Activated naive CD4-positive, alpha-beta T cell treated with anti-CD3 and anti-CD28 coated beads, Interleukin-2, amount 50 U/mL, for 16 hours (primary cell): Measurements from ENCODE around the gene CAMK2A.

Source experiments
- DNase-seq: peaks from one replicate; pipeline ENCODE4 v3.0.0-alpha.2; 2020

Gene CAMK2A

GRCh38 chr5:150289551-150290390 lies at the start of gene CAMK2A:
CAMK2A (minus strand) TSS chr5:150289773; CDS start chr5:150289625, 148 bp downstream.
- no peak for DNase-seq

DNA sequence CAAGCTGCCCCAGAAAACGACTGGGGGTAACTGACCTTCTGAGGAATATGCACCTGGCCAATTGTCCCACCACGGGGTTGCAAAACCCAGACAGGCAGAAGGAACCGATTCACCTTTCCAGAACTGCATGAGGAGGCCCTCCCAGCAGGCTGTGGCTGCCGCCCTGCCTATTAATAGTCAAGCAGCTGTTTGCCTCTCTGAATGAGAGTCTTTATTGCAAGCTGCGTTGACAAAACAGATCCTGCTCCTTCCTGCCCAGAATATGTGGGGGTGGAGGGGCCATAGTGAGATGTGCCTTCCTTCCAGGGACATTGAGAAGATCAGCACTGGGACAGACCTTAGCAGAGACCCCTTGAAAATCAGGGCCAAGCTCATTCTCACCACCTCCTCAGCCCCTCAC lies 49.6 kb upstream of the CAMK2A start:
- no peak for DNase-seq

GRCh38 chr5:150338546-150338945 lies 49.0 kb upstream of the CAMK2A start:
- no peak for DNase-seq

GRCh38 chr5:150335778-150336177 lies 46.2 kb upstream of the CAMK2A start:
- DNase-seq, result no peak

DNA sequence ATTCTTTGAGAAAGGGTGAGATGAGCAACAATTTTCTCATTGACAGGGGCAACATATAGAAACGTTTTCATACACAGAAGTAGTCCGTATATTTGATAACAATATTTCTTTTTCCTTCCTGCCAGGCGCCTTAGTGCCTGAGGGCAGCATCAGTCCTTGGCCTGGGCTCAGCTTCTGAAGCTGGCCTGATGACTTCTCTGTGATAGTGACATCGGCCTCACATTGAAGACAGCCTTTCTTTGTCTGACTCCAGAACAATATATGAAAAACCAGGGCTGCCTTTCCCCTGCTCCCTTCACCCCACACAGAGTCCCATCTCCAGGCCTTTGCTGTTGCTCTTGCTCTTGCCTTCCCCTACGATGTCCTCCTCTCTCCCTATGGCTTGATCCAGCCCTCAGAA lies 43.8 kb upstream of the CAMK2A start:
- no peak for DNase-seq

- DNase-seq, result no peak
These were observed 40.6 kb upstream of the CAMK2A start for GRCh38 chr5:150329881-150330876.

DNA sequence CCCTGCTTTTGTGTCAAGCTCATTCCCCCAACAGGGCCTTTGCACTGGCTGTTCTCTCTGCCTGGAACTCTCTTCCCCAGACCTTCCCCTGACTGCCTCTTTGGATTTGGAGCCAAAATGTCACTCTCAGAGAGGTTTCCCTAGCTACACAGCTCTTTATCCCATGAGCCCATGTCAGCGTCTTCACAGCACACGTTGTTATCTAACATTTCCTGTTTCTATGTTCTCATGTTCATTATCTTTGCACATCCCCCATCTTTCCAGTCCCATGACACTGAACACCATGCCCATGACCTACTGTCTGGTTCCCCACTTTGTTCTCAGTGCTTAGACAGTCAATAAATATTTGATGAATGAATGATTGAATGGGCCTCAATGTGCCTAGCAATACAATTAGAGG lies 39.5 kb upstream of the CAMK2A start:
- no peak for DNase-seq

- DNase-seq, result no peak
These were observed 38.9 kb upstream of the CAMK2A start for GRCh38 chr5:150328515-150328914.

DNA sequence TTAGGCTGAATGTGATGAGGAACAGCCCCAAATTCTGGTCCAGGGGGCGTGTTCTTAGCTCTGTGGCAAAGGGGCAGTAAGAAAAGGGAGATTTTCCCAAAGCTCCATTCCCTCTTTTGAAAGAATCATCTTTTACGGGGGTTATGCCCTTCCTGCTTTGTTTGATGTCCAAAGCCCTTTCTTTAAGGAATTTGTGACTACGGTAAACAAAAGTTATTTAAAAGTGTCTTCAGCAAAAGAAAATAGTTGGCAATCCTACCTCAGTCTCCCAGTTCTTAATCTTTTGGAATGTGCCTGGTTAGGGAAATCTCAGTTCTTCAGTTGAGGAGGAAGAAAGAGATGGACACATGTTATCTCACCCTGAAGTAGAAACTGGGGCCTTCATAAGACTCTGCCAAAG lies 37.6 kb upstream of the CAMK2A start:
- no peak for DNase-seq

- no peak for DNase-seq
These were observed 37.1 kb upstream of the CAMK2A start for GRCh38 chr5:150326707-150327106.

GRCh38 chr5:150325426-150325825 lies 35.9 kb upstream of the CAMK2A start:
- no peak for DNase-seq

- DNase-seq, result no peak
These were observed 34.2 kb upstream of the CAMK2A start for GRCh38 chr5:150323819-150324218.

DNA sequence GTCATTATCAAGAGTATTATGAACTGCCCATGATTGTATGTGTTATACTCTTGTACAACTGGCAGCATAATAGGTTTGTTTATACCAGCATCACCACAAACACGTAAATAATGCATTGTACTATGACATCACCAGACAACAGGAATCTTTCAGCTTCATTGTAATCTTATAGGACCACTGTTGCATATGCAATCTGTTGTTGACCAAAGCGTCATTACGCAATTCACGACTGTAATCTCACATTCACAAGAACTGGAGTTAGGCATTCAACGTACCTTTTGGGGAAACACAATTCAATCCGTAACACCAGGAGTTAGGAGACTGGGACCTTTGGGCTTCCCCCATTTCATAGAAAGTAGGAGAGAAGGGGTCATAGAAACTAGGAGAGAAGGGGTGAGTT lies 33.5 kb upstream of the CAMK2A start:
- DNase-seq, result no peak

GRCh38 chr5:150322202-150322601 lies 32.6 kb upstream of the CAMK2A start:
- DNase-seq, result no peak

GRCh38 chr5:150321784-150322183 lies 32.2 kb upstream of the CAMK2A start:
- DNase-seq, result no peak

DNA sequence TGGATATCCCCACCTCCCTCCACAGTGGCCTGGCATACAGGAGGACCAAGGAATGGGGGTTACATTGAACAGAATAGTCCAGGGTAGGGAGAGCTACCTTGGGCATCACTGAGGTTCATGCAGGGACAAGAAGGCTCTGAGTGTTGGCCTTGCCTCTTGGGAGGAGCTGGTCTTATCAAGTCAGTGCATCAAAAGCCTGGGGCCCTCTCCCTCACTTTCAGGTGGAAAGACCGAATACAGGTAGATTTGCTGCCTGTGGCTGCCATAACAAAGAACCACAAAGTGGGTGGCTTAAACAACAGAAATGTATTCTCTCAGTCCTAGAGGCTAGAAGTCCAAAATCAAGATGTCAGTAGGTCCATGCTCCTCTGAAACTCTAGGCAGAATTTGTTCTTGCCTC lies 31.6 kb upstream of the CAMK2A start:
- DNase-seq, result no peak

DNA sequence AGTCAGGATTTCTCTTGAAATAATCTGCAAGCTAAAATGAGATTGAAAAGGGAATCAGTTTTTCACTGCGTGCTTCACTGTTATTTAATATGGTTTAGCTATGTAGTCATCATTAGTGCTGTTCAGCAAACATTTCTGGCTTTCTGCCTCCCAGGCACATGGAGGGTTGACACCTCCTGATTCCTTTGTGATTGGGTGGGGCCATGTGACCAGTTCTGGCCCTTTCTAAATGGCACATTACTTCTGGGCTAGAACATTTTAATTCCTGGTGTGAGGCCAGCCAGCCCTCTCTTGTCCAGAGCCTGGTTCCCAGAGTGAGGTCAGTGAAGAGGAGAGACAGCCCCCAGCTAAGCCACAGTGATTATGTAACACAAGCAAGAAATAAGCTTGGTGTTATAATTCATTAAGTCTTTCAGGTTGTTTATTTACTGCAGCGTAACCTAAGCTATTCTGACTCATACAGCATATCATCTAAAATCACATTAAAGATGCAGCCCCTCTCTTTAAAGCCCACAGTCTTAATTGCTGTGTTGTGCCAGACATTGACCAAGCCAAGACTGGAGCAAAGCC lies 30.6 kb upstream of the CAMK2A start:
- DNase-seq, result no peak

DNA sequence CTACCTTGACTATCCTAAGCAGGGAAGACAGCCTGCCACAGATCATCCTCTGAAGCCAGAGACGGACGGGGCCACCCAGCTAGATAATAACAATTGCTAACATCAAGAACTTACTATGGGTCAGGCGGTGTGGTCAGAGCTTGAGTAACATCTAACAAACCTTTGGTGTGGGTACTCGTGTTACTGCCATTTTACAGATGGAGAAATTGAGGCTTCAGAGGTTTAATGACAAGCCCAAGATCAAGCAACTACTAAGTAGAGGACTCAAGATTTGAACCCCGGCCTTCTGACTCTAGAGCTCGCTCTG lies 29.9 kb upstream of the CAMK2A start:
- no peak for DNase-seq

DNA sequence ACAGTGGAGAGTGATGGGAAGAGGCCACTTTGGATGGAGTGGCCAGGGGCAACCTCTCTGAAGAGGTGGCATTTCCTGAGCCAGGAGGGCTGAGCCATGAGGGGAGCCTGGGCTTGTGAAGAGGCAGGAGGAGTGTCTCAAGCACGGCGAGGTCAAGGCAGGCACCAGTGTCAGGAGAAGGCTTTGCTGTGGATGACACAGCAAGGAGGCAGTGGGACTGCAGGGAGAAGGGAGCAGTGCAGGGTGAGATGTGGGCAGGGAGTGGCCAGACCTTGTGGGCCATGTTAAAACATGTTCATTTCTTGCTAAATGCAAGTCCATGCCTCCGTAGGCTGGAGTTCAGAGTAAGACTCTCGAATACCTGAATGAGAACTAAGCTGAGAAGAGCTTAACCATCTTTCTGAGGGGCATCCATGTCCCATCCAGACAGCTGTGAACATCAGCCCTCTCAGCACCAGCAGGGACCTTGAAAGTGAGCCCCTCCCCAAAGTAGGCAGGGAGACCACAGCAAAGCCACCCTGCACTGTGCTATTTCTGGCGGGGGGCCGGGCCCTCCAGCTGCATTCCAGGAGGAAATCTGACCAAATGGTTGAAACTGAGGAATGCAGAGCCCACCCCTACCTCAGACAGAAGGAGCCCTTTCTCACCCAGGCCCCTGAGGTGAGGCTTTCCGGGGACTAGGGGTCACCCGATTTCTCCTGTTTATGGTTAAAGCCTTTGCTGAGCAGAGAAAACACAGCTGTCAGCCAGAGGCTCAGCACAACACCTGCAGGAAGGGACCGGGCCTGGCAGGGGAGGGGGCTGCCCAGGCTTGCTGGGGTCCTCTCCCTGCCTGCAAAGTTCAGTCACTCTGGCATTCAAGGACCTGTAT lies 29.3 kb upstream of the CAMK2A start:
- no peak for DNase-seq

DNA sequence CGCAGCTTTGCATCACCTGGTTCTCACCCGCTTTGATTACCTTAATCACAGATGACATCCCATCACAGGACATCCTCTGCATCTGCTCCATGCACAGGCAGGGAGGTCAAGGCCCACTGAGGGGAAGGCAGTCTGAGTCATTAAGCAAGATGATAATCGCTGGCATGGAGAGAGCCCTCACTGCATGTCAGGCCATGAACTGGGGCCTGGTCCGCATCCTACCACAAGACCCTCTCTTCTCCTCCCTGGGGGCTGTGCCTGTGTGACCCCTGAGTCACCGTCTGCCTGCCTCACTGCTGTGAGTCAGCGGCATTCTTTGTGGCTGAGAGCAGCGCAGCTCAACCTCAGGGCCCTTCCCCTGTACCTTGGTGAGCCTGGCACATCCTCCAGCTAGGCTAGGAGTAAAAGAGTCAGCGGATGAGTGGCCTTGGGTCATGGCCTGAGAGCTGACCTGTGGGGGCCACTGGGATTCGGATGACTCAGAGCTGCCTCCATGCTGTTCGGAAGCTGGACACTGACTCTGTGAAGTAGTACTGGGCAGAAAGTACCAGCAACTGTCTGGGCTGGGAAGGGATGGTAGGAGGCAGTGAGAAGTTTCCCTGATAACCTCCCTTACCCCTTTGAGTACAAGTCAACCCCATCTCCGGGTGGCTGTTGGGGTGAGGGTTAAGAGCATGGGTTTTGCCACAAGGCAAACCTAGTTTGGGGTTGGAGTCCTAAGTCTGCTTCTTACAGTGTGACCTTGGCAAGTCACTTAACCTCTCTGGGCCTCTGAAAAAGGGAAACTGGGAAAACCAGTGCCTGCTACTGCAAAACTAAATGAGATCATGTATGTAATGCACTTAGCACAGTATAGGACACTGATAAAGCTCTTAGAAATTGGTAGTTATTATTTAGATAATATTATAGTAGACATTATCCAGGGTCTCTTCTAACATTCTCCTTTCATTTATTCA lies 27.8 kb upstream of the CAMK2A start:
- no peak for DNase-seq

DNA sequence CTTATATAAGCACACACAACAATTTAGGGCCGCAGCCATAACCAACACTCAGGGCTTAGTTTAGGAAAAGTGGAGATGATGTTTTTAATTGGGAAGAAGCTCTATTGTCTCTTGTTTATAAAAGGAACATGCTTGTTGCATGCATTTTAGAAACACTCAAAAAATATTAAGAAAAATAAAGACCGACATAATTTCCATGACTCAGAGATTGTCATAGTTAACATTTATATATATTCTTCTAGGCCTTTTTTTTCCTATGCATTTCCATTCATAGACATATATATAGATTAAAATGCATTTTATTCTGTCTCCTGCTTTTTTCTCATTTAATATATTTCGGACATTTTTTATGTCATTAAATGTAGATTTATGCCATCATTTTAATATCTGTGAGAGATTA lies 26.7 kb upstream of the CAMK2A start:
- no peak for DNase-seq
